Measurements from ENCODE around the gene CACNA2D2. TPM values are rescaled to one million over a fixed set of nuclear protein-coding genes. Genes with fewer than 3 reads are reported as not detected.
A peak's percentile ranks its signal among the peaks of the same experiment; 100 is the strongest.

The CACNA2D2 gene
- total RNA-seq, 1 donor from 2014 or later: 0.59 TPM

DNA sequence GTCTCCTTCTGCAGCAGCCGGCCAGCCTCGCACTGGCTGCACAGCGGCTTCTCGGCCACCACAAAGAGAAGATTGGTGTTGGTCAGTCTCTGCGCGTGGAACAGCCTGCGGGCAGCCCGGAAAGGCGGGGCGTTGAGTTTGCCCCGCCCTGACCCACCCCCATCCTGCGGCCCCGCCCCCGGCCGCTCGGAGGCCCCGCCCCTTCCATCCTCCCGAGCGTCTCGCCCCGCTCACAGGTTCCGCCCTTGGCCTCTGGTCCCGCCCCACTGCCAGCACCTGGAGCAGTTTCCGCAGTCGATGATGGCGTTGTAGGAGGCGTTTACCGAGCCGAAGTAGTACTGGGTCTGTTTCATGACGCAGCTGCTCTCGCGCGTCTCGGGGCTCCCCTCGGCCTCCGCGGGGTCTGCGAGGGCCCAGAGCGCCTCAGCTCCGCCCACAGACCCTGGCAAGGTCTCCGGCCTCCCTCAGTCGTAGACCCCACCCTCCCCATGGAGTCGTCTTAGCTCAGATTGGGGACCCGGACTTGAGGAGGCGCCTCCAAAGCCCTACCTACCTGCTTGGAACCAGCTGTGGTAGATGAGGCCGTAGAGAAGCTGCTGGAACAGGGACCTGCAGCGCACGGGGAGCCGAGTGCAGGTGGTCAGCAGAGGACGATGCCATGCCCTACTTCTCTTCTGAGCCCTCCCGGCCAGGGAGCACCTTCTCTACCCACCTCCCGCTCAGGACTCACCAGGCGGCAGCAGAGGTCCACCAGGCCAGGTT, 138.2 kb downstream of the CACNA2D2 start:
- H3K36me3 Mint-ChIP-seq (ENCODE audit: low read depth): no peaks in the 10 kb centered on the region
- DNase-seq (ENCODE audit: low spot score): peak; percentile 92
- H3K27ac Mint-ChIP-seq: peak overlapping the region; percentile 58
- intact Hi-C loops (cut with micrococcal nuclease): loop anchor here (2.0 kb wide), 1 partner anchor 14 kb away; the partner anchor contains the start of genes CYB561D2 and NPRL2
- H3K9me3 Mint-ChIP-seq: no peaks in the 10 kb centered on the region
- H3K27me3 Mint-ChIP-seq (ENCODE audit: low read depth): no peaks in the 10 kb centered on the region
- H3K4me1 Mint-ChIP-seq (ENCODE audit: low read depth): peaks cover 1% of the 10 kb centered on the region
- peak overlapping the region; percentile 77 for H3K4me3 Mint-ChIP-seq (ENCODE audit: low read depth)

- Mint-ChIP-seq H3K36me3 (ENCODE audit: low read depth) (no peaks in the 10 kb centered on the region), H3K4me3 (ENCODE audit: low read depth) (peak overlapping the region; percentile 77), H3K27ac (no peak overlapping the region), H3K4me1 (ENCODE audit: low read depth) (peaks cover 6% of the 10 kb centered on the region), H3K27me3 (ENCODE audit: low read depth) (no peaks in the 10 kb centered on the region), H3K9me3 (no peaks in the 10 kb centered on the region)
- no peak for DNase-seq (ENCODE audit: low spot score)
- intact Hi-C loops (cut with micrococcal nuclease): loop anchor here (2.0 kb wide), 1 partner anchor 14 kb away; the partner anchor contains the start of genes CYB561D2 and NPRL2
These were observed 138.8 kb downstream of the CACNA2D2 start for GRCh38 chr3:50364573-50365079.

GRCh38 chr3:50359760-50360110, 143.7 kb downstream of the CACNA2D2 start:
- intact Hi-C loops (cut with micrococcal nuclease): loop anchor here (1.0 to 10.0 kb wide), 5 partner anchors 8 to 1315 kb away; partner anchors contain the start of genes IFRD2, MANF, RASSF1 and TEX264
- H3K36me3 Mint-ChIP-seq (ENCODE audit: low read depth): peaks cover 16% of the 10 kb centered on the region
- peak overlapping the region; percentile 98 for H3K4me3 Mint-ChIP-seq (ENCODE audit: low read depth)
- H3K27me3 Mint-ChIP-seq (ENCODE audit: low read depth): no peaks in the 10 kb centered on the region
- no peak for DNase-seq (ENCODE audit: low spot score)
- H3K9me3 Mint-ChIP-seq: no peaks in the 10 kb centered on the region
- H3K4me1 Mint-ChIP-seq (ENCODE audit: low read depth): peaks cover 27% of the 10 kb centered on the region
- peak overlapping the region; percentile 94 for H3K27ac Mint-ChIP-seq

DNA sequence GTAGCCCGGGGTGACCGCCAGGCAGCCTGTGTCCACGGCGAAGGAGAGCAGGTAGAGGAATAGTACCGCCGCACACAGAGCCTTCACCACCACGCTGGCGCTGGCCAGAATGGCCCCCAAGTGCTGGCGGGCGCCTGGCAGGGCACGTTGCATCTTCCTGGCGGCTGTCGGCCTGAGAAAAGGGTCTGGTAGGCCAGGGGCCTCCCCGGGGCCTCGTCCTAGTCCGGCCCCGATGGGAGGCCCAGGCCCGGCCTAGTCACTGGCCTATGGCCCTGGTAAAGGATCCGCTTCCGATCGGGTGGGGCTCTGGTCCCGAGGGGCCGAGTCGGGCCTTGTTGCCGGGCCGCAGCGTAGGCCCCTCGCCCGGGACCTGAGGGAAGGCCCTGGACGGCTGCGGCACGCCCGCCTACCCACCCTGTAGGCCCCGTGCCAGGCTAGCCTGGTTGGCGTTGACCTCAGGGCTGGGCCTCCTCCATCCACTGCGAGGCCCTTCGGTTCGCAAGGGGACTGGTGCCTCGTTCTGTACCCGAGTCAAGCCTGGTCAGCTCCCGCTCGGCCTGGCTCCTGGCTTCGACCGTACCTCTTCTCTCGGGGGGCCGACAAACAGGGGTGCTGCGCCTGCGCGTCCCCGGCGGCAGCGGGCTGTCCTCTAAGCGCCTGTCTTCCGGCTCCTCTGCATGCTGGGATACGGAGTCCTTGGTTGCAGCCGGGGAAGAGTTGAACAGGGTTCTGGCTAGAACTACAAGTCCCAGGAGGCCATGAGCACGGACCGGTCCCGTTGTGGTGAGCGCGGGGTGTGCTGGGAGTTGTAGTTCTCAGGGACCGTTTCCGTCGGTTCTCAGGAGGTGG, 144.3 kb downstream of the CACNA2D2 start, which contains the start of gene TMEM115:
Gene TMEM115 (minus strand): TSS at position 611 of the 849 bp plus-strand sequence. CDS start 458 bp downstream, at position 153.
- H3K27ac Mint-ChIP-seq: peak within 1 kb of the TSS; percentile 94
- DNase-seq (ENCODE audit: low spot score): peak; percentile 93
- H3K4me3 Mint-ChIP-seq (ENCODE audit: low read depth): peak within 1 kb of the TSS; percentile 98
- H3K9me3 Mint-ChIP-seq: no peaks in the 10 kb centered on the region
- H3K4me1 Mint-ChIP-seq (ENCODE audit: low read depth): peaks cover 27% of the 10 kb centered on the region
- intact Hi-C loops (cut with micrococcal nuclease): loop anchor here (1.0 to 10.0 kb wide), 5 partner anchors 8 to 1316 kb away; partner anchors contain the start of genes IFRD2, MANF, RASSF1 and TEX264
- H3K27me3 Mint-ChIP-seq (ENCODE audit: low read depth): no peaks in the 10 kb centered on the region
- peaks cover 22% of the 10 kb centered on the region for H3K36me3 Mint-ChIP-seq (ENCODE audit: low read depth)

GRCh38 chr3:50358355-50358910, 145.0 kb downstream of the CACNA2D2 start:
- Mint-ChIP-seq H3K4me3 (ENCODE audit: low read depth) (peak overlapping the region; percentile 98), H3K9me3 (no peaks in the 10 kb centered on the region), H3K36me3 (ENCODE audit: low read depth) (peaks cover 26% of the 10 kb centered on the region), H3K27me3 (ENCODE audit: low read depth) (no peaks in the 10 kb centered on the region), H3K4me1 (ENCODE audit: low read depth) (peaks cover 27% of the 10 kb centered on the region), H3K27ac (peak overlapping the region; percentile 76)
- no peak for DNase-seq (ENCODE audit: low spot score)
- intact Hi-C loops (cut with micrococcal nuclease): loop anchor here (2.0 to 10.0 kb wide), 4 partner anchors 18 to 1316 kb away; partner anchors contain the start of genes IFRD2, MANF, RASSF1 and TEX264

DNA sequence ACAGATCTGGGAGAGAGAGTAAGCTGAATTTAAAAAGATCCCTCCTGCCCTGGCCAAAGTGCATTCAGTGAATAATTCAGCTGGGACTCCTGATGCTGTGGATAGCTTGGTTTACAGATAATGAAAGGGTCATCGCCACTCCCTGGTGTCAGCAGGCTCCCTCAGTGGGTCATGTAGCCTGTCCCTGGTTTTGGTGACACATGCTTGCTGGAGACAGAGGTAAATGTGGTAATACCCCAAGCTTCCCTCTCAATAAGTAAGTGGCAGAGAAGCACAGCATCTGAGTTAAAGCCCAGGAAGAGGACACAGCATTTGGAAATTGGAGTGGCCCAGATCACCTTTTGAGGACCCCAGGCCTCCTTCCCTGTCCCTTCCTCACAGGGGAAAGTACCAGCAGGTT, 146.0 kb downstream of the CACNA2D2 start:
- no peak overlapping the region for H3K27ac Mint-ChIP-seq
- H3K4me3 Mint-ChIP-seq (ENCODE audit: low read depth): peak overlapping the region; percentile 98
- intact Hi-C loops (cut with micrococcal nuclease): loop anchor here (10.0 kb wide), 2 partner anchors 1027 to 1317 kb away; partner anchors contain the start of genes MANF and TEX264
- H3K4me1 Mint-ChIP-seq (ENCODE audit: low read depth): peaks cover 29% of the 10 kb centered on the region
- no peaks in the 10 kb centered on the region for H3K27me3 Mint-ChIP-seq (ENCODE audit: low read depth)
- no peaks in the 10 kb centered on the region for H3K9me3 Mint-ChIP-seq
- H3K36me3 Mint-ChIP-seq (ENCODE audit: low read depth): peaks cover 30% of the 10 kb centered on the region
- DNase-seq (ENCODE audit: low spot score): no peak

DNA sequence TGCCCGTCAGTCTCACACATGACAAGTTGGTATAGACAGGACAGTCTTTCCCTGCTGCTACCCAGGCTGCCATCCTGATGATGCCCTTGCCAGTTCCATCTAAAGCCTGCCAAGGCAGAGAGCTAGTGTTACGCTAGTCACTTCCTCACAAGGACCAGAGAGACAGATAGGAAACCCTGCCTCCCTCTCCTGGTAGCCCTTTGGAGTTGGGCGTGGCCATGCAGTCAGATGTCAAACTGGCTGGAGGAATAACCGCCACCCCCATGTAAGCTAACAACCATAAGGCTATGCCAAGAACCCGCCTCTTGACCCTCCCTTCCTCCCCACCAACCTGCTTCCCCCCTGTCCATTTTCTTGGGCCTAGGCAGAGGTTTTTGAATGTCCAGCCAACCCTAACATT, 146.9 kb downstream of the CACNA2D2 start:
- intact Hi-C loops (cut with micrococcal nuclease): loop anchor here (10.0 kb wide), 2 partner anchors 1028 to 1318 kb away; partner anchors contain the start of genes MANF and TEX264
- no peak overlapping the region for H3K27ac Mint-ChIP-seq
- H3K9me3 Mint-ChIP-seq: no peaks in the 10 kb centered on the region
- peak overlapping the region; percentile 98 for H3K4me3 Mint-ChIP-seq (ENCODE audit: low read depth)
- H3K36me3 Mint-ChIP-seq (ENCODE audit: low read depth): peaks cover 31% of the 10 kb centered on the region
- H3K27me3 Mint-ChIP-seq (ENCODE audit: low read depth): no peaks in the 10 kb centered on the region
- H3K4me1 Mint-ChIP-seq (ENCODE audit: low read depth): peaks cover 33% of the 10 kb centered on the region
- DNase-seq (ENCODE audit: low spot score): no peak

DNA sequence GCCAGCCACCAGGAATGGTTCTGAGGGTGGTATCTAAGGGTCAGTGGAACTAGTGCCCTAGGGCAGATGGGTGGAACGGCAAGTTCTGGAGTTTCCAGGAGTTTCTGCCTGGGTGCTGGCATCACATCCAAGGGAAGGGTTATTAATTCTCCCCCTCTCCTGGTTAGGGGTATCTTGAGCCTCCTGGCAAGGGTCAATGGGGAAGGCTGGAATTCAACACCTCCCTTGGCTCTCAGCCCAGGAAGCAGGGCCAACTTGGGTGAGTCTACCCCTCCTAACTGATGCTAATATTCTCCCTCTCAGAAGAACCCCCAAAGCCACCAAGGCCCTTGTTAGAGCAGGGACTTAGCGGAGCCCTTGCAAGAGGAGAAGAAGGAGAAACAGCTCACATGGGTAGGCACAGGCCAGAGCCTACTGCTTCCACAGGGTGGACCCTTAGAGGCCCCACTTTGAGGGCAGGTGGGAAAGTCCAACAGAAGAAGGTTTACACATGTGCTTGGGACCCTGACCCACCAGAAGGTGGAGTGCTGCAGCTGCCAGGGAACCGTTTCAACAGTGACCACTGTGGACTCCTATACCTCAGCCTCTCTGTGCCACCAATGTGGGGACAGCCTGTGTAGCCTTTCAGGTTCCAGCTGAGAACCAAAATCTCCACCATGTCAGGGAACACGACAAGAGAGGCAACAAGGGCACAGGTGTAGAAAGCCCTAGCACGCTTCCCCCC, 147.4 kb downstream of the CACNA2D2 start:
- peaks cover 39% of the 10 kb centered on the region for H3K4me1 Mint-ChIP-seq (ENCODE audit: low read depth)
- peak overlapping the region; percentile 21 for H3K4me3 Mint-ChIP-seq (ENCODE audit: low read depth)
- intact Hi-C loops (cut with micrococcal nuclease): loop anchor here (10.0 kb wide), 2 partner anchors 1029 to 1319 kb away; partner anchors contain the start of genes MANF and TEX264
- H3K9me3 Mint-ChIP-seq: no peaks in the 10 kb centered on the region
- no peaks in the 10 kb centered on the region for H3K27me3 Mint-ChIP-seq (ENCODE audit: low read depth)
- DNase-seq (ENCODE audit: low spot score): no peak
- no peak overlapping the region for H3K27ac Mint-ChIP-seq
- peaks cover 36% of the 10 kb centered on the region for H3K36me3 Mint-ChIP-seq (ENCODE audit: low read depth)

- peaks cover 42% of the 10 kb centered on the region for H3K4me1 Mint-ChIP-seq (ENCODE audit: low read depth)
These were observed 148.6 kb downstream of the CACNA2D2 start for GRCh38 chr3:50354850-50355249.

GRCh38 chr3:50354186-50354764, 149.2 kb downstream of the CACNA2D2 start:
- no peak for DNase-seq (ENCODE audit: low spot score)
- Mint-ChIP-seq H3K4me3 (ENCODE audit: low read depth) (no peak overlapping the region), H3K36me3 (ENCODE audit: low read depth) (peaks cover 45% of the 10 kb centered on the region), H3K4me1 (ENCODE audit: low read depth) (peaks cover 42% of the 10 kb centered on the region), H3K9me3 (no peaks in the 10 kb centered on the region), H3K27me3 (ENCODE audit: low read depth) (no peaks in the 10 kb centered on the region), H3K27ac (no peak overlapping the region)
- intact Hi-C loops (cut with micrococcal nuclease): loop anchor here (5.0 to 10.0 kb wide), 4 partner anchors 213 to 1321 kb away; partner anchors contain the start of genes C3orf18, HEMK1, MANF and MAPKAPK3

More at GRCh38 chr3:50354850-50355249, 148.6 kb downstream of the CACNA2D2 start:
- peaks cover 44% of the 10 kb centered on the region for H3K36me3 Mint-ChIP-seq (ENCODE audit: low read depth)
- H3K27me3 Mint-ChIP-seq (ENCODE audit: low read depth): no peaks in the 10 kb centered on the region
- intact Hi-C loops (cut with micrococcal nuclease): loop anchor here (5.0 to 10.0 kb wide), 4 partner anchors 212 to 1320 kb away; partner anchors contain the start of genes C3orf18, HEMK1, MANF and MAPKAPK3
- H3K4me3 Mint-ChIP-seq (ENCODE audit: low read depth): no peak overlapping the region
- DNase-seq (ENCODE audit: low spot score): no peak
- no peaks in the 10 kb centered on the region for H3K9me3 Mint-ChIP-seq
- H3K27ac Mint-ChIP-seq: no peak overlapping the region
